WTC11 (cell line): ENCODE results near the gene GFRA1. TPM values are rescaled to one million over a fixed set of nuclear protein-coding genes. Genes with fewer than 3 reads are reported as not detected.

Experiments used
- ATAC-seq: fragments of 200-7000 bp; cut with Tn5 transposase; 2 replicates; pipeline ENCODE4 v1.10.0; 2021; ENCODE audit warnings: mild to moderate bottlenecking, moderate library complexity
- CTCF ChIA-PET: fragments of 300-600 bp; sonication (Branson Sonifier 250); formaldehyde crosslinking; loops from one replicate; lab custom pipeline; 2021; ENCODE audit warnings: antibody characterized with exemption; lab: Charles Lee
- POLR2A ChIA-PET: fragments of 350-600 bp; sonication (Branson Sonifier 250); formaldehyde crosslinking; loops from one replicate; lab custom pipeline; 2021; ENCODE audit warnings: antibody characterized with exemption; lab: Charles Lee
- DNase-seq: peaks from one replicate; pipeline ENCODE4 v3.0.0; 2021; ENCODE audit warnings: low spot score
- H3K27ac Mint-ChIP-seq: 2 replicates; pipeline ENCODE4 v1.8.0; 2021; ENCODE audit warnings: mixed read lengths
- H3K27me3 Mint-ChIP-seq: 2 replicates; pipeline ENCODE4 v1.8.0; 2021; ENCODE audit warnings: low read depth, mild to moderate bottlenecking, moderate library complexity, mixed read lengths
- H3K36me3 Mint-ChIP-seq: 2 replicates; pipeline ENCODE4 v1.8.0; 2021; ENCODE audit warnings: mixed read lengths
- H3K4me1 Mint-ChIP-seq: 2 replicates; pipeline ENCODE4 v1.8.0; 2022; ENCODE audit warnings: mixed read lengths
- H3K4me3 Mint-ChIP-seq: 2 replicates; pipeline ENCODE4 v1.8.0; 2021; ENCODE audit warnings: mild to moderate bottlenecking, moderate library complexity, mixed read lengths
- H3K9me3 Mint-ChIP-seq: 2 replicates; pipeline ENCODE4 v1.8.0; 2021; ENCODE audit warnings: mixed read lengths
- AR ChIP-seq: fragments of 250-450 bp; sonication (Bioruptor Pico); IDR thresholded peaks from 2 replicates; pipeline ENCODE4 v1.9.0; 2021; ENCODE audit warnings: mild to moderate bottlenecking
- ARID4B ChIP-seq: sonication (generic); formaldehyde crosslinking; IDR thresholded peaks from 2 replicates; pipeline ENCODE4 v1.8.0; 2023; ENCODE audit warnings: missing genetic modification reagents, mild to moderate bottlenecking, borderline replicate concordance
- E2F1 ChIP-seq: sonication (generic); formaldehyde crosslinking; IDR thresholded peaks from 2 replicates; pipeline ENCODE4 v1.8.0; 2022; ENCODE audit warnings: mild to moderate bottlenecking, missing genetic modification reagents
- GABPB1 ChIP-seq: sonication (generic); formaldehyde crosslinking; IDR thresholded peaks from 2 replicates; pipeline ENCODE4 v1.8.1; 2023; ENCODE audit warnings: mild to moderate bottlenecking, missing genetic modification reagents
- GTF2I ChIP-seq: fragments of 250-450 bp; sonication (Bioruptor Pico); conservative IDR thresholded peaks from 2 replicates; pipeline ENCODE4 v1.4.0; 2021; ENCODE audit warnings: mild to moderate bottlenecking
- HMGXB4 ChIP-seq: sonication (generic); formaldehyde crosslinking; IDR thresholded peaks from 2 replicates; pipeline ENCODE4 v1.8.1; 2023; ENCODE audit warnings: mild to moderate bottlenecking, moderate library complexity, missing genetic modification reagents
- MXD4 ChIP-seq: fragments of 250-450 bp; sonication (Bioruptor Pico); IDR thresholded peaks from 2 replicates; pipeline ENCODE4 v1.8.0; 2021; ENCODE audit warnings: mild to moderate bottlenecking, moderate library complexity, borderline replicate concordance
- RORB ChIP-seq: fragments of 250-450 bp; sonication (Bioruptor Pico); IDR thresholded peaks from 2 replicates; pipeline ENCODE4 v1.9.0; 2021; ENCODE audit warnings: mild to moderate bottlenecking
- ZNF219 ChIP-seq: sonication (generic); formaldehyde crosslinking; IDR thresholded peaks from 2 replicates; pipeline ENCODE4 v1.8.0; 2023; ENCODE audit warnings: missing genetic modification reagents, mild to moderate bottlenecking, borderline replicate concordance
- ZNF281 ChIP-seq: sonication (generic); formaldehyde crosslinking; IDR thresholded peaks from 2 replicates; pipeline ENCODE4 v1.8.0; 2023; ENCODE audit warnings: mild to moderate bottlenecking, missing genetic modification reagents
- ZNF532 ChIP-seq: fragments of 250-450 bp; sonication (Bioruptor Pico); IDR thresholded peaks from 2 replicates; pipeline ENCODE4 v1.9.0; 2021; ENCODE audit warnings: mild to moderate bottlenecking, borderline replicate concordance
- ZNF671 ChIP-seq: fragments of 250-450 bp; sonication (Bioruptor Pico); IDR thresholded peaks from 2 replicates; pipeline ENCODE4 v1.8.0; 2021; ENCODE audit warnings: mild to moderate bottlenecking
- total RNA-seq: library from RNA; stranded (reverse); gene quantifications from 3 replicates; pipeline ENCODE4 v1.2.3, GENCODE V29; 2021

GFRA1 gene
- total RNA-seq, 1 experiment from 2014 or later, result 4.4 TPM

GRCh38 chr10:116155191-116155590 is 117.8 kb downstream of the GFRA1 start (continued):
- TF ChIP-seq ARID4B (CRISPR knock-in tag) (no peak), MXD4 (CRISPR knock-in tag) (no peak), ZNF532 (CRISPR knock-in tag) (no peak), GABPB1 (CRISPR knock-in tag) (no peak)

GRCh38 chr10:116154651-116155050 is 118.4 kb downstream of the GFRA1 start:
- ChIA-PET CTCF (interaction anchor here (1.8 kb wide), 1 partner anchor 34 kb away, joined by 7 read pairs; no protein-coding TSS in a partner anchor), POLR2A (no interaction called here)
- no peaks in the 10 kb centered on the region for H3K36me3 Mint-ChIP-seq
- H3K4me3 Mint-ChIP-seq, result no peak overlapping the region
- H3K27me3 Mint-ChIP-seq, result no peaks in the 10 kb centered on the region; the same call in 1 of the 2 replicates
- no peaks in the 10 kb centered on the region for H3K4me1 Mint-ChIP-seq
- H3K27ac Mint-ChIP-seq, result no peak overlapping the region
- ATAC-seq (no peak), DNase-seq (no peak)
- TF ChIP-seq E2F1 (CRISPR knock-in tag) (no peak), ZNF281 (CRISPR knock-in tag) (no peak), MXD4 (CRISPR knock-in tag) (no peak), RORB (no peak), ZNF671 (CRISPR knock-in tag) (no peak), HMGXB4 (CRISPR knock-in tag) (no peak), GTF2I (CRISPR knock-in tag) (no peak), AR (CRISPR knock-in tag) (no peak), ZNF219 (CRISPR knock-in tag) (no peak)
- H3K9me3 Mint-ChIP-seq, result peaks cover 9% of the 10 kb centered on the region
